ENCODE results near the gene PEAK1. TPM values are rescaled to one million over a fixed set of nuclear protein-coding genes. Genes with fewer than 3 reads are reported as not detected.

The PEAK1 gene
- total RNA-seq, 1 experiment from 2014 or later, result 21.2 TPM

DNA sequence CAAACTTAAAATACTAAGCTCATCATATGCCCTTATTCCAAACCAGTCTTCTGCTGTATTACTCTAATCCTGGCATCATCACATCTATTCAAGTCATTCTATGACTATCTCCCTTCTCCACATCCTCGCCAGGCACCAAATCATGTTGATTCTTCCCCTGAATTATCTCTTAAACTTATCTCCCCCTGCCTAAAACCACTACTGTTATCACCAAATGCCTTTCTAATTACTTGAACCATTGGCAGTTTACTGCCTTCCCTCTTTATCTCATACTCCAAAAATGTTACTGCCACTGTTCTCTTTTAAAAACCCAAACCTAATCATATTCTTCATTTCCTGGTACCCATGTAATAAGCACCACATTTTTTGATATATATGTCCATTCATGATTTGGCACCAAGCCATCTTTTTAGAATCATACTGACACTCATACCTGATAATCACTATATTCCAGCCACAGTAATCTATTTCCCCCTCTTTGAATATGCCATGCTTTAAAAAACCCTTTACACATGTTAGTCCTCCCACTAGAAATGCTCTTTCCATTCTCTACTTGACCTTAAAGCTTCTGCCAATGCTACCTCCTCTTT lies 126.8 kb downstream of the PEAK1 start:
- H4K5ac ChIP-seq (ENCODE audit: insufficient read length, low read depth, low read length), result no peak overlapping the region
- no peak overlapping the region for H3K14ac ChIP-seq (ENCODE audit: insufficient read depth, low read length)
- no peak overlapping the region for H2BK15ac ChIP-seq (ENCODE audit: low read depth, low read length)
- H2BK5ac ChIP-seq (ENCODE audit: insufficient read length, low read length), result no peak overlapping the region
- H3K23ac ChIP-seq (ENCODE audit: insufficient read length, low read depth, low read length), result no peak overlapping the region
- H2AFZ ChIP-seq (ENCODE audit: low read length), result no peak overlapping the region
- Mint-ChIP-seq H3K27ac (no peak overlapping the region), H3K36me3 (ENCODE audit: insufficient read depth in 1 of 3, low read depth in 3 of 3) (no peaks in the 10 kb centered on the region; a peak in 1 of 7 replicates), H3K27me3 (ENCODE audit: low read depth) (no peaks in the 10 kb centered on the region), H3K4me3 (no peak overlapping the region), H3K4me1 (no peaks in the 10 kb centered on the region), H3K9me3 (no peaks in the 10 kb centered on the region)
- no CpG with 5 or more reads among the region's 1 CpG for WGBS (ENCODE audit: extremely low coverage, insufficient read length, low lambda C conversion rate)
- H4K8ac ChIP-seq (replicated peaks; ENCODE audit: insufficient read length, low read depth, low read length), result no peak overlapping the region
- no peaks in the 10 kb centered on the region for H3K4me1 ChIP-seq (ENCODE audit: insufficient read depth, low read length)
- H3K18ac ChIP-seq (ENCODE audit: insufficient read length, low read depth, low read length), result no peak overlapping the region
- H2BK20ac ChIP-seq (ENCODE audit: low read depth, low read length, poor library complexity, severe bottlenecking), result no peak overlapping the region
- no peaks in the 10 kb centered on the region for H3K79me1 ChIP-seq (ENCODE audit: insufficient read depth, low read depth, low read length, poor library complexity, severe bottlenecking)
- H3K79me2 ChIP-seq (ENCODE audit: insufficient read depth, low read length), result no peaks in the 10 kb centered on the region
- H3K4ac ChIP-seq (ENCODE audit: low read depth, low read length), result no peak overlapping the region
- H3K27ac ChIP-seq (ENCODE audit: insufficient read length, low read depth, low read length), result no peak overlapping the region
- H3K56ac ChIP-seq (ENCODE audit: insufficient read length, low read depth, low read length), result no peak overlapping the region
- H3K27me3 ChIP-seq (ENCODE audit: insufficient read depth, low read length), result no peaks in the 10 kb centered on the region
- H2BK12ac ChIP-seq (ENCODE audit: insufficient read length, low read depth, low read length), result no peak overlapping the region
- no peak for DNase-seq
- no peak overlapping the region for H2AK5ac ChIP-seq (ENCODE audit: insufficient read length, low read length)
- H3K9ac ChIP-seq (ENCODE audit: extremely low read depth, insufficient read length, low read length), result no peak overlapping the region
- no peak overlapping the region for H4K91ac ChIP-seq (ENCODE audit: insufficient read length, low read depth, low read length)
- H3K4me2 ChIP-seq (ENCODE audit: insufficient read depth, insufficient read length, low read length), result no peak overlapping the region
- H3T11ph ChIP-seq (ENCODE audit: low read length), result no peak overlapping the region
- TF ChIP-seq, protein P1, sequence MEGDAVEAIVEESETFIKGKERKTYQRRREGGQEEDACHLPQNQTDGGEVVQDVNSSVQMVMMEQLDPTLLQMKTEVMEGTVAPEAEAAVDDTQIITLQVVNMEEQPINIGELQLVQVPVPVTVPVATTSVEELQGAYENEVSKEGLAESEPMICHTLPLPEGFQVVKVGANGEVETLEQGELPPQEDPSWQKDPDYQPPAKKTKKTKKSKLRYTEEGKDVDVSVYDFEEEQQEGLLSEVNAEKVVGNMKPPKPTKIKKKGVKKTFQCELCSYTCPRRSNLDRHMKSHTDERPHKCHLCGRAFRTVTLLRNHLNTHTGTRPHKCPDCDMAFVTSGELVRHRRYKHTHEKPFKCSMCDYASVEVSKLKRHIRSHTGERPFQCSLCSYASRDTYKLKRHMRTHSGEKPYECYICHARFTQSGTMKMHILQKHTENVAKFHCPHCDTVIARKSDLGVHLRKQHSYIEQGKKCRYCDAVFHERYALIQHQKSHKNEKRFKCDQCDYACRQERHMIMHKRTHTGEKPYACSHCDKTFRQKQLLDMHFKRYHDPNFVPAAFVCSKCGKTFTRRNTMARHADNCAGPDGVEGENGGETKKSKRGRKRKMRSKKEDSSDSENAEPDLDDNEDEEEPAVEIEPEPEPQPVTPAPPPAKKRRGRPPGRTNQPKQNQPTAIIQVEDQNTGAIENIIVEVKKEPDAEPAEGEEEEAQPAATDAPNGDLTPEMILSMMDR (conservative IDR thresholded peaks at IDR 0.05), result no peak
- no peaks in the 10 kb centered on the region for H3K23me2 ChIP-seq (ENCODE audit: insufficient read length, low read depth, low read length, poor library complexity, severe bottlenecking)
- no peaks in the 10 kb centered on the region for H4K20me1 ChIP-seq (ENCODE audit: control insufficient read depth, insufficient read depth, insufficient read length)
- no peaks in the 10 kb centered on the region for H3K9me3 ChIP-seq (ENCODE audit: control insufficient read depth, low read depth, low read length)
- no peak overlapping the region for H2BK120ac ChIP-seq (ENCODE audit: low read depth, low read length, poor library complexity, severe bottlenecking)

Measured in H9 (cell line).